ENCODE measurements around the gene LARP4B. TPM values are rescaled to one million over a fixed set of nuclear protein-coding genes. Genes with fewer than 3 reads are reported as not detected.

LARP4B gene
- total RNA-seq, 4 donors from 2014 or later = 68.6 to 113 (median 87.4) TPM

- no peak for DNase-seq
- no peak overlapping the region for H3K4me3 ChIP-seq (replicated peaks in 1 of 3)
- H3K27ac ChIP-seq = no peak overlapping the region
- no peaks in the 10 kb centered on the region for H3K9me3 ChIP-seq
- 96 to 97% methylated on average over 10 of the region's 10 CpGs for WGBS, 2 donors
- no peaks in the 10 kb centered on the region for H3K27me3 ChIP-seq
- no peak for TF ChIP-seq CTCF (IDR thresholded peaks at IDR 0.05)
- no peak for TF ChIP-seq POLR2A (IDR thresholded peaks at IDR 0.05)
- intact Hi-C loops (cut with DNase I) = loop anchor here (10.0 kb wide), 1 partner anchor 156 kb away; the partner anchor contains the start of gene GTPBP4
- H3K36me3 ChIP-seq = peaks cover 10 to 18% of the 10 kb centered on the region in 2 donors
- peaks cover 31 to 36% of the 10 kb centered on the region in 2 donors for H3K4me1 ChIP-seq
Observed at GRCh38 chr10:829241-829640, 102.3 kb downstream of the LARP4B start.

- Histone ChIP-seq H3K36me3 (peaks cover 15 to 20% of the 10 kb centered on the region in 2 donors), H3K4me3 (replicated peaks in 1 of 3) (no peak overlapping the region), H3K27me3 (no peaks in the 10 kb centered on the region), H3K27ac (peak overlapping the region in 2 of 3 donors; percentile 72 to 85), H3K4me1 (peaks cover 39 to 43% of the 10 kb centered on the region in 2 donors), H3K9me3 (no peaks in the 10 kb centered on the region)
- no peak for DNase-seq
- WGBS, 2 donors = 94 to 96% methylated on average over 9 of the region's 9 CpGs
- intact Hi-C loops (cut with DNase I) = loop anchor here (10.0 kb wide), 1 partner anchor 157 kb away; the partner anchor contains the start of gene GTPBP4
- TF ChIP-seq POLR2A (IDR thresholded peaks at IDR 0.05) (no peak), CTCF (IDR thresholded peaks at IDR 0.05) (no peak)
Observed at GRCh38 chr10:828191-828590, 103.3 kb downstream of the LARP4B start.

- Histone ChIP-seq H3K27ac (peak overlapping the region in 2 of 3 donors; percentile 63 to 85), H3K4me3 (replicated peaks in 1 of 3) (no peak overlapping the region), H3K27me3 (no peaks in the 10 kb centered on the region), H3K36me3 (peaks cover 24 to 33% of the 10 kb centered on the region in 2 donors), H3K9me3 (no peaks in the 10 kb centered on the region), H3K4me1 (peaks cover 39 to 54% of the 10 kb centered on the region in 2 donors)
- TF ChIP-seq POLR2A (IDR thresholded peaks at IDR 0.05) = no peak
- no peak for TF ChIP-seq CTCF (IDR thresholded peaks at IDR 0.05)
- DNase-seq = peak in 1 of 2 donors; percentile 28
- intact Hi-C loops (cut with DNase I) = loop anchor here (10.0 kb wide), 1 partner anchor 160 kb away; the partner anchor contains the start of gene GTPBP4
- 59 to 78% methylated on average over 7 of the region's 7 CpGs for WGBS, 2 donors
Observed at GRCh38 chr10:824946-825345, 106.6 kb downstream of the LARP4B start.

GRCh38 chr10:824497-824896, 107.0 kb downstream of the LARP4B start:
- Histone ChIP-seq H3K9me3 (no peaks in the 10 kb centered on the region), H3K27ac (peak overlapping the region; percentile 49 to 85 (median 63)), H3K27me3 (no peaks in the 10 kb centered on the region), H3K36me3 (peaks cover 28 to 36% of the 10 kb centered on the region in 2 donors), H3K4me1 (peaks cover 39 to 54% of the 10 kb centered on the region in 2 donors), H3K4me3 (replicated peaks in 1 of 3) (no peak overlapping the region)
- peak; percentile 88 to 91 for DNase-seq
- 54 to 63% methylated on average over 4 of the region's 4 CpGs for WGBS, 2 donors
- intact Hi-C loops (cut with DNase I) = loop anchor here (10.0 kb wide), 1 partner anchor 160 kb away; the partner anchor contains the start of gene GTPBP4
- TF ChIP-seq CTCF (IDR thresholded peaks at IDR 0.05) (no peak), POLR2A (IDR thresholded peaks at IDR 0.05) (no peak)

- 86 to 93% methylated on average over 10 to 12 of the region's 12 CpGs for WGBS, 2 donors
- TF ChIP-seq CTCF (IDR thresholded peaks at IDR 0.05) = no peak
- H3K4me1 ChIP-seq = peaks cover 43 to 51% of the 10 kb centered on the region in 2 donors
- H3K27ac ChIP-seq = peak overlapping the region in 2 of 3 donors; percentile 11 to 85
- H3K27me3 ChIP-seq = no peaks in the 10 kb centered on the region
- peaks cover 26 to 31% of the 10 kb centered on the region in 2 donors for H3K36me3 ChIP-seq
- H3K4me3 ChIP-seq (replicated peaks in 1 of 3) = no peak overlapping the region
- intact Hi-C loops (cut with DNase I) = loop anchor here (10.0 kb wide), 1 partner anchor 162 kb away; the partner anchor contains the start of gene GTPBP4
- DNase-seq = no peak
- H3K9me3 ChIP-seq = no peaks in the 10 kb centered on the region
Observed at GRCh38 chr10:822661-823367, 108.7 kb downstream of the LARP4B start.
